ENCODE measurements around the gene SOX1. TPM values are rescaled to one million over a fixed set of nuclear protein-coding genes. Genes with fewer than 3 reads are reported as not detected.

The SOX1 gene
- total RNA-seq, 6 experiments from 2014 or later, result not detected

GRCh38 chr13:112098699-112099098 is 31.8 kb downstream of the SOX1 start:
- H3K27me3 Mint-ChIP-seq (ENCODE audit: insufficient read depth), result peaks cover 4% of the 10 kb centered on the region
- no peak overlapping the region for H3K4me3 Mint-ChIP-seq
- H3K36me3 Mint-ChIP-seq (ENCODE audit: low read depth), result no peaks in the 10 kb centered on the region; the same call in 1 of the 2 replicates
- no peak for TF ChIP-seq CTCF (IDR thresholded peaks at IDR 0.05)
- H3K4me1 Mint-ChIP-seq (ENCODE audit: low read depth), result peaks cover 8% of the 10 kb centered on the region; the same call in 1 of the 2 replicates
- H3K27ac Mint-ChIP-seq, result no peak overlapping the region
- DNase-seq, result no peak
- H3K9me3 Mint-ChIP-seq, result peaks cover 21% of the 10 kb centered on the region

GRCh38 chr13:112101360-112101930 is 34.5 kb downstream of the SOX1 start:
- no peak for TF ChIP-seq CTCF (IDR thresholded peaks at IDR 0.05)
- Mint-ChIP-seq H3K9me3 (peaks cover 17% of the 10 kb centered on the region), H3K27ac (no peak overlapping the region), H3K27me3 (ENCODE audit: insufficient read depth) (peaks cover 2% of the 10 kb centered on the region), H3K4me1 (ENCODE audit: low read depth) (peaks cover 8% of the 10 kb centered on the region; the same call in 1 of the 2 replicates), H3K4me3 (no peak overlapping the region), H3K36me3 (ENCODE audit: low read depth) (no peaks in the 10 kb centered on the region; the same call in 1 of the 2 replicates)
- no peak for DNase-seq

GRCh38 chr13:112102243-112102642 is 35.3 kb downstream of the SOX1 start:
- H3K36me3 Mint-ChIP-seq (ENCODE audit: low read depth), result no peaks in the 10 kb centered on the region
- H3K4me1 Mint-ChIP-seq (ENCODE audit: low read depth), result peaks cover 5% of the 10 kb centered on the region; the same call in 1 of the 2 replicates
- no peak for DNase-seq
- no peak overlapping the region for H3K27ac Mint-ChIP-seq
- H3K27me3 Mint-ChIP-seq (ENCODE audit: insufficient read depth), result peaks cover 2% of the 10 kb centered on the region; the same call in 1 of the 2 replicates
- H3K4me3 Mint-ChIP-seq, result no peak overlapping the region
- TF ChIP-seq CTCF (IDR thresholded peaks at IDR 0.05), result no peak
- H3K9me3 Mint-ChIP-seq, result peaks cover 11% of the 10 kb centered on the region; the same call in 1 of the 2 replicates

GRCh38 chr13:112103260-112103838 is 36.4 kb downstream of the SOX1 start:
- H3K27me3 Mint-ChIP-seq (ENCODE audit: insufficient read depth), result peaks cover 2% of the 10 kb centered on the region; the same call in 1 of the 2 replicates
- no peak overlapping the region for H3K4me3 Mint-ChIP-seq
- no peak for TF ChIP-seq CTCF (IDR thresholded peaks at IDR 0.05)
- no peaks in the 10 kb centered on the region for H3K4me1 Mint-ChIP-seq (ENCODE audit: low read depth)
- no peaks in the 10 kb centered on the region for H3K36me3 Mint-ChIP-seq (ENCODE audit: low read depth)
- peaks cover 7% of the 10 kb centered on the region for H3K9me3 Mint-ChIP-seq
- H3K27ac Mint-ChIP-seq, result no peak overlapping the region
- no peak for DNase-seq

- peaks cover 2% of the 10 kb centered on the region; the same call in 1 of the 2 replicates for H3K27me3 Mint-ChIP-seq (ENCODE audit: insufficient read depth)
- H3K4me3 Mint-ChIP-seq, result no peak overlapping the region
- H3K27ac Mint-ChIP-seq, result no peak overlapping the region
- no peak for TF ChIP-seq CTCF (IDR thresholded peaks at IDR 0.05)
- H3K4me1 Mint-ChIP-seq (ENCODE audit: low read depth), result no peaks in the 10 kb centered on the region
- H3K36me3 Mint-ChIP-seq (ENCODE audit: low read depth), result no peaks in the 10 kb centered on the region
- peaks cover 11% of the 10 kb centered on the region for H3K9me3 Mint-ChIP-seq
- DNase-seq, result no peak
Measured at GRCh38 chr13:112103961-112104880, 37.3 kb downstream of the SOX1 start.

All from HFFc6 (cell line).